Measurements from ENCODE around the gene CXCL5.
"Not testable (repeated sequence)": the region's sequence is repeated elsewhere in the genome, so short reads cannot be mapped to it uniquely, and the experiment has no call there.

The CXCL5 gene

DNA sequence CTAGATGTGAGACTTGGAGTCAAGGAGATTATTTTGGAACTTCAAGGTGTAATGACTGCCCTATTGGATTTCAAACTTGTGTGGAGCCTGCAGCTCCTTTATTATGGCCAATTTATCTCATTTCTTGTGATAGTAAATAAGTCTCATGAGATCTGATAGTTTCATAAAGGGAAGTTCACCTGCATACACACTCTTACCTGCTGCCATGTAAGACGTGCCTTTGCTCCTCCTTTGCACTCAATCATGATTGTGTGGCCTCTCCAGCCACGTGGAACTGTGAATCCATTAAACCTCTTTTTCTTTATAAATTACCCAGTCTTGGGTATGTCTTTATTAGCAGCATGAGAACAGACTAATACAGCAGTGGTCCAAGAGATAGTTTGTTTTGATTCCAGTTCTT is 35.8 kb downstream of the CXCL5 start:
- DNase-seq (ENCODE audit: low read depth): no peak
- TF ChIP-seq CTCF (conservative IDR thresholded peaks at IDR 0.05; ENCODE audit: low read depth, low read length): no peak
- no peak overlapping the region for H3K4me3 ChIP-seq (ENCODE audit: low read length)

- DNase-seq (ENCODE audit: low read depth); H3K4me3 ChIP-seq (ENCODE audit: low read length): not testable (repeated sequence)
Observed at GRCh38 chr4:73959041-73959440, 39.4 kb downstream of the CXCL5 start.

- DNase-seq (ENCODE audit: low read depth): no peak
- H3K4me3 ChIP-seq (ENCODE audit: low read length): no peak overlapping the region
- TF ChIP-seq CTCF (conservative IDR thresholded peaks at IDR 0.05; ENCODE audit: low read depth, low read length): no peak
Observed at GRCh38 chr4:73952352-73952751, 46.1 kb downstream of the CXCL5 start.

- not testable (repeated sequence) for DNase-seq (ENCODE audit: low read depth); H3K4me3 ChIP-seq (ENCODE audit: low read length)
Observed at GRCh38 chr4:73950376-73950920, 48.0 kb downstream of the CXCL5 start.

DNA sequence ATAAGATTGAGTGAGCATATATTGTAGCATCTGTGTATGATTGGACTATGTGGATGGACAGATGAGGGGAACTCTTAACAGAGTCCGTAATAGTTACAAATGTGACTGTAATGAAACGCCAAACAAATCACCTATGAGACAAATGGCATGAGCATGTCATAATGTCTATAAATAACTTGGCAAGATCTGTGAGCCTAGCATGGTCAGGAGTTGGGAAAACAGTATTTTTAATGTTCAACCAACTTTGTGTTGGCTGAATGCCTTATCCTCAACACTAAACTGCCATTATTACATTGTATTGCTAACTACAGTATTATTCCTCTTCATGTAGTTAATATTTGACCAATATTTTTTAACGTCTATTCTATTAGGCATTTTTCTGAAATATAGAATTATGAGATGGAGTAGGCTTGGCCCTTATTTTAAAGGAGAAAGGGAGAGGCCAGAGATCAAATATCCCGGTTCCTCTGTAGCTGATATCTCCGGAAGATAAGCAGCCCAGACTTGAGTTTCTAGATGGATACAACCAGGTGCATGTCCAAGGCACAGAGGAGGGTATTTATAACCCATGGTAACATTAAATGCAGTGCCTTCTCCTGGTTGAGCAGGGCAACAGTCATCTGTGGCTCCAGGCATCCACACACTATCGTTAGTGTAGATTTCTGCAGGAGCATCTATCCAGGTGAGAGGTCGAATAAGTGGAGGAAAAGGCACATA is 49.3 kb downstream of the CXCL5 start:
- no peak for DNase-seq (ENCODE audit: low read depth)
- H3K4me3 ChIP-seq (ENCODE audit: low read length): no peak overlapping the region
- no peak for TF ChIP-seq CTCF (conservative IDR thresholded peaks at IDR 0.05; ENCODE audit: low read depth, low read length)

DNA sequence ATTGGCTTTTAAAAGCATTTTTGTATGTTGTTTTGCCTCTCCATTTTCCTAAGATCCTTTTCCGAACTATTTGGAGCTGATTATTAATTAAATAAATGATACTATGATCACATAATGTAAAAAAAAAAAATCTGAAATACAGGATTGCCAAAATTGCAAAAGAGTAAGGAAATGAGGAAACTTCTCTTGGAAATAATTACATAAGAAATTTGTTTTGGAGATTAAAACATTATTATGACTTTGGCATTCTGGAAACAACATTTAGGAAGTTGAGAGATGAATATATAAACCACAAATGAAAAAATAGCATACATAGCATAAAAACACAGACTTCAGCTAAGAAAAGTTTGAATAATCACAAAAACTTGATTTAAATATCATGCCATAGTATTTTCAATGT is 50.2 kb downstream of the CXCL5 start:
- no peak for DNase-seq (ENCODE audit: low read depth)
- no peak overlapping the region for H3K4me3 ChIP-seq (ENCODE audit: low read length)
- TF ChIP-seq CTCF (conservative IDR thresholded peaks at IDR 0.05; ENCODE audit: low read depth, low read length): no peak

- no peak for DNase-seq (ENCODE audit: low read depth)
- TF ChIP-seq CTCF (conservative IDR thresholded peaks at IDR 0.05; ENCODE audit: low read depth, low read length): no peak
- no peak overlapping the region for H3K4me3 ChIP-seq (ENCODE audit: low read length)
Observed at GRCh38 chr4:73947239-73947985, 51.1 kb downstream of the CXCL5 start.

Measured in retinal pigment epithelial cell (primary cell).